SU-DHL-6 (cell line): ENCODE measurements around the gene RARS2.

Experiments used
- H2AFZ ChIP-seq: fragments of 200-600 bp; sonication (generic); 2 replicates; pipeline ENCODE4 v1.6.1; 2014; ENCODE audit warnings: low read depth, mild to moderate bottlenecking, moderate library complexity, mixed read lengths, antibody characterized with exemption, low read length; ENCODE audit not compliant: severe bottlenecking
- H3F3A ChIP-seq: fragments of 200-600 bp; shearing (Covaris generic); 2 replicates; pipeline ENCODE4 v1.6.0; 2016; ENCODE audit warnings: antibody characterized with exemption, mild to moderate bottlenecking; ENCODE audit not compliant: insufficient read depth
- H3K27ac ChIP-seq: fragments of 200-600 bp; sonication (generic); 2 replicates; pipeline ENCODE4 v1.5.1; 2016; ENCODE audit warnings: low read depth, mild to moderate bottlenecking, low read length, moderate library complexity, mixed read lengths
- H3K27me3 ChIP-seq: fragments of 200-600 bp; sonication (generic), shearing (Covaris generic); 2 replicates; pipeline ENCODE4 v1.6.0; 2014; ENCODE audit warnings: mild to moderate bottlenecking, low read length
- H3K36me3 ChIP-seq: fragments of 200-600 bp; sonication (generic); 2 replicates; pipeline ENCODE4 v1.6.1; 2014; ENCODE audit warnings: mild to moderate bottlenecking, low read length, mixed read lengths
- H3K4me2 ChIP-seq: fragments of 300-600, 200-600 bp; shearing (Covaris generic), sonication (generic); 2 replicates; pipeline ENCODE4 v1.6.0; 2014; ENCODE audit warnings: low read length, low read depth, mild to moderate bottlenecking; ENCODE audit not compliant: poor library complexity, severe bottlenecking
- H3K4me3 ChIP-seq: fragments of 200-600 bp; sonication (generic); 2 replicates; pipeline ENCODE4 v1.5.1; 2014; ENCODE audit warnings: antibody characterized with exemption, low read length, mild to moderate bottlenecking, mixed read lengths; ENCODE audit not compliant: insufficient read depth, poor library complexity, severe bottlenecking
- H3K79me2 ChIP-seq: fragments of 200-600 bp; sonication (generic); 2 replicates; pipeline ENCODE4 v1.6.1; 2014; ENCODE audit warnings: mild to moderate bottlenecking, low read length, moderate library complexity; ENCODE audit not compliant: insufficient read depth
- H3K9ac ChIP-seq: fragments of 200-600 bp; sonication (generic); 2 replicates; pipeline ENCODE4 v1.7.0; 2014; ENCODE audit warnings: mild to moderate bottlenecking, low read length
- H3K9me2 ChIP-seq: fragments of 200-600 bp; sonication (generic); replicated peaks from 2 replicates; pipeline ENCODE4 v1.6.1; 2014; ENCODE audit warnings: low read length; ENCODE audit not compliant: insufficient read depth
- H3K9me3 ChIP-seq: fragments of 200-600 bp; sonication (generic); 2 replicates; pipeline ENCODE4 v1.6.1; 2014; ENCODE audit warnings: low read length, mixed read lengths; ENCODE audit not compliant: insufficient read depth
- H4K20me1 ChIP-seq: fragments of 200-600 bp; sonication (generic); 2 replicates; pipeline ENCODE4 v1.6.1; 2014; ENCODE audit warnings: low read depth, mild to moderate bottlenecking, antibody characterized with exemption, low read length, moderate library complexity, mixed read lengths
- EZH2phosphoT487 ChIP-seq: fragments of 200-600 bp; sonication (generic), shearing (Covaris generic); conservative IDR thresholded peaks from 2 replicates; pipeline ENCODE4 v1.6.1; 2018; ENCODE audit warnings: mild to moderate bottlenecking, antibody characterized with exemption, low read length, moderate library complexity, mixed read lengths
- TF ChIP-seq, protein P1 (sequence below): fragments of 200-600 bp; sonication (generic); IDR thresholded peaks from one replicate; pipeline ENCODE4 v1.5.1; 2017; ENCODE audit warnings: antibody characterized with exemption, mild to moderate bottlenecking, low read length, moderate library complexity; ENCODE audit not compliant: insufficient read depth, poor library complexity, severe bottlenecking

Gene RARS2

DNA sequence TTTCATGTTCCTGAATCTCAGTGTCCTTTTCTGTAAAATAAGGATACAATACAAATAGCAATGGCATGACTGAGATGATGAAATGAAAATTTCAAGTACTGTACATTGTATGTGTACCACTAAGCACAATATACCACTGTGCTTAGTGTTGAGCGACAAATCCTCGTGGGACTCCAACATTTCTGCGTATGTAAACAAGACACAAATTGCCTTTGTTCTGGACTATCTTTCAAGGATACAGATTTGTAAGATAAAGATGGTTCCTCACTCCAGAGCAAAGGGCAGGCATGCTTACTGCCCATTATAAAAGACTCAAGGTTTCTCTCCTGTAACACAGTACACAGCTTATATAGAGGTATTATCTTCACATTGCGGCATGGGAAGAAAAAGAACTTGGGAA is 6.0 kb downstream of the RARS2 start:
- Histone ChIP-seq H2AFZ (no peak overlapping the region), H3K4me2 (no peak overlapping the region), H3K27ac (no peak overlapping the region), H3K9me2 (no peaks in the 10 kb centered on the region), H3K79me2 (peaks cover 70% of the 10 kb centered on the region), H3K9ac (no peak overlapping the region), H4K20me1 (no peaks in the 10 kb centered on the region), H3K9me3 (no peaks in the 10 kb centered on the region), H3K36me3 (peaks cover 11% of the 10 kb centered on the region), H3F3A (no peaks in the 10 kb centered on the region; the same call in 1 of the 2 replicates), H3K27me3 (no peaks in the 10 kb centered on the region), H3K4me3 (no peak overlapping the region)
- no peak for TF ChIP-seq EZH2phosphoT487
- TF ChIP-seq, protein P1, sequence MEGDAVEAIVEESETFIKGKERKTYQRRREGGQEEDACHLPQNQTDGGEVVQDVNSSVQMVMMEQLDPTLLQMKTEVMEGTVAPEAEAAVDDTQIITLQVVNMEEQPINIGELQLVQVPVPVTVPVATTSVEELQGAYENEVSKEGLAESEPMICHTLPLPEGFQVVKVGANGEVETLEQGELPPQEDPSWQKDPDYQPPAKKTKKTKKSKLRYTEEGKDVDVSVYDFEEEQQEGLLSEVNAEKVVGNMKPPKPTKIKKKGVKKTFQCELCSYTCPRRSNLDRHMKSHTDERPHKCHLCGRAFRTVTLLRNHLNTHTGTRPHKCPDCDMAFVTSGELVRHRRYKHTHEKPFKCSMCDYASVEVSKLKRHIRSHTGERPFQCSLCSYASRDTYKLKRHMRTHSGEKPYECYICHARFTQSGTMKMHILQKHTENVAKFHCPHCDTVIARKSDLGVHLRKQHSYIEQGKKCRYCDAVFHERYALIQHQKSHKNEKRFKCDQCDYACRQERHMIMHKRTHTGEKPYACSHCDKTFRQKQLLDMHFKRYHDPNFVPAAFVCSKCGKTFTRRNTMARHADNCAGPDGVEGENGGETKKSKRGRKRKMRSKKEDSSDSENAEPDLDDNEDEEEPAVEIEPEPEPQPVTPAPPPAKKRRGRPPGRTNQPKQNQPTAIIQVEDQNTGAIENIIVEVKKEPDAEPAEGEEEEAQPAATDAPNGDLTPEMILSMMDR, result no peak

DNA sequence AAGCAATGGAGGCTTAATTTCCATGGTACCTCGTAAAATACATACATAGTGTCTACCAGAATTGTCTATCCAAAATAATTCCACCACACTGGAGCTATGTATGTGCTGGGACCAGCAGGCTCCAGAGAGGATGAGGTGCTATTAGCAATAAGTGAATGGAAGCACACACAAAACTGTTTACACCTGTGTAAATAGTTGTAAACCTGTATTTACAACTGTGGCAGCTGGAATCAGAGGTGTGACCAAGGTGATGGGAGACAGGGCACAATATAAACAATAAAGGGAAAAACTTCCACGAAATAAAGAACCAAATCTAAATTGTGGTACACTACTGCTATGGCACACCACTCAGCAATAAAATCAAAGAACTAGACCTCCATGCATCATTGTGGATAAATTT is 14.4 kb downstream of the RARS2 start:
- TF ChIP-seq, protein P1, result no peak
- no peak for TF ChIP-seq EZH2phosphoT487
- Histone ChIP-seq H3K36me3 (no peaks in the 10 kb centered on the region), H3K4me2 (no peak overlapping the region), H3K9me3 (no peaks in the 10 kb centered on the region), H3K27me3 (no peaks in the 10 kb centered on the region), H2AFZ (no peak overlapping the region), H3K4me3 (no peak overlapping the region), H3K9ac (no peak overlapping the region), H4K20me1 (no peaks in the 10 kb centered on the region; the same call in 1 of the 2 replicates), H3K9me2 (no peaks in the 10 kb centered on the region), H3K79me2 (peaks cover 79% of the 10 kb centered on the region), H3K27ac (no peak overlapping the region), H3F3A (no peaks in the 10 kb centered on the region)

DNA sequence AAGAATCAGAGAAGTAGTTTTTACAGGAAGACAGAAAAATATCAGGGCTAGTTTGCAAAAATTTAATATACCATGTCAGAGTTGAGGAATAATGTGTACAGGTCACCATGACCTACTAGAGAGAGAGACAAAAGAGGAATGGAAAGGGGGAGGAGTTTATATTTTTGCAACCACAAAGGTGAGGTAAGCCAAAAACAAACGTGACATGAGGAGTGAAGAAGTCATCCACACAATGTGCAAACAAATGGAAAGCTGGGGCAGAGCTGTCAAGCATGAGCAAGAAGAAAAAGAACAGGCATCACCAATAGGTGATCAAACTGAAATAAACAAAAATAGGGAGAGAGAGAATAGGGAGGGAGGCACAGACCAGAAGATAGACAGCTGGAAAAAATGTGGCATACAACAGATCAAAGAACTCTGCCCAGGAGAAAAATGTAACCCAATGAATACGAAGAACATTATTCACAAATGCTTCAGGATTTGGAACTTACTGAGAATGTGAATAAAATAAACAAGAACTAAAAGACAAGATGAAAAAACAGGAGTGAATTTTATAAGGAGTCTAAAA is 15.5 kb downstream of the RARS2 start:
- no peaks in the 10 kb centered on the region for H3K27me3 ChIP-seq
- no peak overlapping the region for H3K27ac ChIP-seq
- H3K9me3 ChIP-seq, result no peaks in the 10 kb centered on the region
- H3K36me3 ChIP-seq, result no peaks in the 10 kb centered on the region
- no peak overlapping the region for H3K4me2 ChIP-seq
- no peaks in the 10 kb centered on the region for H3K9me2 ChIP-seq
- no peak overlapping the region for H3K9ac ChIP-seq
- no peak overlapping the region for H3K4me3 ChIP-seq
- H2AFZ ChIP-seq, result no peak overlapping the region
- TF ChIP-seq, protein P1, result no peak
- TF ChIP-seq EZH2phosphoT487, result no peak
- no peaks in the 10 kb centered on the region for H3F3A ChIP-seq
- H4K20me1 ChIP-seq, result no peaks in the 10 kb centered on the region; the same call in 1 of the 2 replicates
- peaks cover 76% of the 10 kb centered on the region for H3K79me2 ChIP-seq
